ENCODE results near the gene HIPK2.

The HIPK2 gene

DNA sequence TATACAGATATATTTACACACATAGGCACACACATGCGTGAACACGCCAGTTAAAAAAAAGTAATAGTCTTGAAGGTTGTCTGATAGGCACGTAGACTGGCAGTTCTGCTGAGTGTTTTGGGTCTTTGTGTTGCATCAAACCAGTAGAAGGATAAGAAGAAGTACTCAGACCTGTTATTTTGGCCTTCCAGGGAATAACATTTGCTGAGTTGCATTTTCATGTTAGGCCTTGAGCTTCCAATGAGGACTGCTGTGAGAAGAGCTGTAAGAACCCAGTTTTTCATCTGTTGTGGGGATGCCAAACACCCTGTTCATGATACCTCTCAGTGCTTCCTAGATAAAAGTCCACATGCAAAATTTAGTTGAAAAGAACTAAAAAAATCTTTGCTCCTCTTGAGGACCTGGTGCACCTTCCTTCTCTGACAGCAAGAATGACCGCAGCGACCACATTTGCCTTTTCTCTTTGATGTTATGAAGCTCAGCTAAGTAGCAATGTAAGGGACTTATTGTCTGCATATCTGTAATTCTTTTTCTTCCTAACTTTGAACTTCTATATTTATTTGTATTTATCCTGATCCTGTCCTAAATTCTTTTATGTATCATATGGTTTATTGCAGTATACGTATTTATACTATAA lies 27.2 kb downstream of the HIPK2 start:
- Histone ChIP-seq H3K36me3 (ENCODE audit: control insufficient read depth, insufficient read depth, low read length, severe bottlenecking) (peaks cover 14% of the 10 kb centered on the region), H3K4me1 (ENCODE audit: control insufficient read depth, insufficient read depth, low read length) (peaks cover 37% of the 10 kb centered on the region), H3K27me3 (replicated peaks; ENCODE audit: control insufficient read depth, insufficient read depth, low read length) (no peaks in the 10 kb centered on the region), H3K4me3 (ENCODE audit: low read length) (no peak overlapping the region), H3K9ac (ENCODE audit: low read length) (no peak overlapping the region), H3K9me3 (ENCODE audit: control insufficient read depth, low read length) (no peaks in the 10 kb centered on the region)
- no peak for DNase-seq (ENCODE audit: low read depth)

DNA sequence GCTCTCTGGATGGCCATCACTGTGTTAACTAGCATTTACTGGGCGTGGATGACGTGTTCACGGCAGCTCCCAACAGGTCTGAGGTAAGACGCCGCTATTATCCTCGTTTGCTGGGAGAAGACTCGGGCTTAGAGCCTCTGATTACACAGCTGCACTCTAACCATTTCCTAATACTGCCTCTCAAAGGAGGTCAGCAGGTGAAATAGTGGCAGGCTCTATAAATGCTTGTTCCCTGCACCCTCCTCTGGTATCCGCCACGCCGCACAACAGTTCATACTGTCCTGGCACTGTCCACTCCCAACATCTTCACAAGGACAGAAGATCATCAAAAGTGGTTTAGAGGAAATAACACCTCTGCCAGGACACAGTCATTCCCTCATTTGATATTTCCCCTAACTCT lies 28.3 kb downstream of the HIPK2 start:
- Histone ChIP-seq H3K4me3 (ENCODE audit: low read length) (no peak overlapping the region), H3K27me3 (replicated peaks; ENCODE audit: control insufficient read depth, insufficient read depth, low read length) (no peaks in the 10 kb centered on the region), H3K9me3 (ENCODE audit: control insufficient read depth, low read length) (no peaks in the 10 kb centered on the region), H3K4me1 (ENCODE audit: control insufficient read depth, insufficient read depth, low read length) (peaks cover 46% of the 10 kb centered on the region), H3K36me3 (ENCODE audit: control insufficient read depth, insufficient read depth, low read length, severe bottlenecking) (peaks cover 9% of the 10 kb centered on the region), H3K9ac (ENCODE audit: low read length) (no peak overlapping the region)
- no peak for DNase-seq (ENCODE audit: low read depth)

DNA sequence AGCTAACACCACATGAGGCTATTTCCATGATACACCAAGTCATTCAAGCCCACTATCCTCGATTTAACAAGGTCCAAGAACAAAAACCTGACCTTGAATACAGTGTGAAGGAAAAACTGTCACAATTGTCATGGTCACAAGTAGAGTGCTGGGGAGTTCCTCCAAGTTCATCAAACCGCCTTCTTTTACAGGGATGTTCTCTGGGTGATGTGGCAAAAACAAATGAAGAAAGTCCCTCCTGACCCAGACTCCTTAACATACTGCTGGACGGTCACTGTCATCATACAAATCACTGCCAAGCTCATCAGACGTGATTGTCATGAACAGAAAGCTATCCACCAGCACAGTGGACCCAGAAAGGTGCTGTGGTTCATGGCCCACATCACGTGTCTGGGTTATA lies 28.9 kb downstream of the HIPK2 start:
- H3K4me1 ChIP-seq (ENCODE audit: control insufficient read depth, insufficient read depth, low read length) = peaks cover 49% of the 10 kb centered on the region
- peaks cover 5% of the 10 kb centered on the region for H3K36me3 ChIP-seq (ENCODE audit: control insufficient read depth, insufficient read depth, low read length, severe bottlenecking)
- no peak overlapping the region for H3K9ac ChIP-seq (ENCODE audit: low read length)
- no peaks in the 10 kb centered on the region for H3K27me3 ChIP-seq (replicated peaks; ENCODE audit: control insufficient read depth, insufficient read depth, low read length)
- H3K4me3 ChIP-seq (ENCODE audit: low read length) = no peak overlapping the region
- H3K9me3 ChIP-seq (ENCODE audit: control insufficient read depth, low read length) = no peaks in the 10 kb centered on the region
- DNase-seq (ENCODE audit: low read depth) = no peak

DNA sequence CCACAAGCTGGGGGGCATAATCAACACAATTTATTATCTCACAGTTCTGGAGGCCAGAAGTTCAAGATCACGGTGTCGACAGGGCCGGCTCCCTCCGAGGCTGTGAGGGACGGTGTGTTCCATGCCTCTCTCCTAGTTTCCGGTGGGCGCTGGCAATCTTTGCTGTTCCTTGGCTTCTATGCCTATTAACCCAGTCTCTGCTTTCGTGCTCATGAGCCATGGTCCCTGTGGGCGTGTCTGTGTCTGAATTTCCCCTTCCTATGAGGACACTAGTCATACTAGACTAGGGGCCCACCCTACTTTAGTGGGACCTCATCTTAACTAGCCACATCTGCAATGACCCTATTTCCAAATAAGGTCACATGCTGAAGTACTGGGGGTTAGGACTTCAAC lies 29.4 kb downstream of the HIPK2 start:
- Histone ChIP-seq H3K4me1 (ENCODE audit: control insufficient read depth, insufficient read depth, low read length) (peaks cover 49% of the 10 kb centered on the region), H3K27me3 (replicated peaks; ENCODE audit: control insufficient read depth, insufficient read depth, low read length) (no peaks in the 10 kb centered on the region), H3K9ac (ENCODE audit: low read length) (no peak overlapping the region), H3K9me3 (ENCODE audit: control insufficient read depth, low read length) (no peaks in the 10 kb centered on the region), H3K36me3 (ENCODE audit: control insufficient read depth, insufficient read depth, low read length, severe bottlenecking) (peaks cover 5% of the 10 kb centered on the region), H3K4me3 (ENCODE audit: low read length) (no peak overlapping the region)
- DNase-seq (ENCODE audit: low read depth) = no peak

DNA sequence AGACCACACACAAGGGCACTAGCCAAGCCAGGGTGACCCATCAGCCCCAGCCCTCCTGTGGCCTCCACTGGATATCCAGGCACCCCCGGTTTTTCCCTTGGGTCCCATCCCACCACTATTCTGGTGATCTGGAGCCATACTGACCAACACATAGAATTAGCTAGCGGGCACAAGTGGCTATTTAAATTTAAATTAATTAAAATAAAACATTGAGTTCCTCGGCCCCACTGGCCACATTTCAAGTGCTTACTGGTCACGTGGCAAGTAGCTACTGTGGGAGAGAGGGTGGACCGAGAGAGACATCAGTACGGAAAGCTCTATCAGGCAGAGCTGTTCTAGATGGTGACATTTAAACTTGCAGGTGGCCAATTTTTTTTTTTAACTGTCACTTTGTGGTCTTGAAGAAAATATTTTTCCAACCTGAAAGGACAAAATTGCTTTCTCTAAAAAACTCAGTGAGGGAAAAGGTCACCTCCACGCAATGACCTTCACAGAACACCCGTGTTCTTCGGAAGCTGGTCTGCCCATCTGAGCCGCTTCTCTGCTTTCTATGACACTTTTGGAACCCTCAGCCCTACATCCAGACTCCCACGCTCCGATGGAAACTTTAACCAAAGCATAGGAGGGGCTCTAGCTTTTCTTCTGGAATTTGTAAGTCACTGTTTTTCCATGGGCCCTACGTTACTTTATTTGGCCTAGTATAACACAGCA lies 30.0 kb downstream of the HIPK2 start:
- Histone ChIP-seq H3K4me3 (ENCODE audit: low read length) (no peak overlapping the region), H3K27me3 (replicated peaks; ENCODE audit: control insufficient read depth, insufficient read depth, low read length) (no peaks in the 10 kb centered on the region)
- DNase-seq (ENCODE audit: low read depth) = no peak

DNA sequence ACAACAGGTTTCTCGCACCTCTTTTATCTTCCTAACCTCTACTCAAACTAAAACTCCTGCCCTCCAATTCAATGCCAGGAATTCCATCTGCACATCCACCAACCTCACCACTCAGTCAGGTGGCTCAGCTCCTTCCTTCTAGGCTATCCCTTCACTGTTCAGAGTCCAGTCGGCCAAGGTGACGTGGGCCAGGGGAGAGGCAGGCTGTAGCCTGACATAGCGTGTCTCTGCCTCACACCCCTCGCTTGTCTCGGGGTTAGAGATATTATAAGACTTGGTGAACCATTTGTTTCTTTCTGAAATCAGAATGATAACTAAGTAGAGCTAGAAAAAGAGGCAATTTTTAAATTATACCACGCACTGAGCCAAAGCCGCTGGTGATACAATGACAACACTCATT lies 31.1 kb downstream of the HIPK2 start:
- Histone ChIP-seq H3K9me3 (ENCODE audit: control insufficient read depth, low read length) (no peaks in the 10 kb centered on the region), H3K9ac (ENCODE audit: low read length) (no peak overlapping the region), H3K27me3 (replicated peaks; ENCODE audit: control insufficient read depth, insufficient read depth, low read length) (no peaks in the 10 kb centered on the region), H3K36me3 (ENCODE audit: control insufficient read depth, insufficient read depth, low read length, severe bottlenecking) (peaks cover 9% of the 10 kb centered on the region), H3K4me3 (ENCODE audit: low read length) (no peak overlapping the region), H3K4me1 (ENCODE audit: control insufficient read depth, insufficient read depth, low read length) (peaks cover 49% of the 10 kb centered on the region)
- no peak for DNase-seq (ENCODE audit: low read depth)

More for the DNA sequence above, 30.0 kb downstream of the HIPK2 start:
- Histone ChIP-seq H3K9ac (ENCODE audit: low read length) (no peak overlapping the region), H3K36me3 (ENCODE audit: control insufficient read depth, insufficient read depth, low read length, severe bottlenecking) (peaks cover 5% of the 10 kb centered on the region), H3K9me3 (ENCODE audit: control insufficient read depth, low read length) (no peaks in the 10 kb centered on the region), H3K4me1 (ENCODE audit: control insufficient read depth, insufficient read depth, low read length) (peaks cover 49% of the 10 kb centered on the region)

DNA sequence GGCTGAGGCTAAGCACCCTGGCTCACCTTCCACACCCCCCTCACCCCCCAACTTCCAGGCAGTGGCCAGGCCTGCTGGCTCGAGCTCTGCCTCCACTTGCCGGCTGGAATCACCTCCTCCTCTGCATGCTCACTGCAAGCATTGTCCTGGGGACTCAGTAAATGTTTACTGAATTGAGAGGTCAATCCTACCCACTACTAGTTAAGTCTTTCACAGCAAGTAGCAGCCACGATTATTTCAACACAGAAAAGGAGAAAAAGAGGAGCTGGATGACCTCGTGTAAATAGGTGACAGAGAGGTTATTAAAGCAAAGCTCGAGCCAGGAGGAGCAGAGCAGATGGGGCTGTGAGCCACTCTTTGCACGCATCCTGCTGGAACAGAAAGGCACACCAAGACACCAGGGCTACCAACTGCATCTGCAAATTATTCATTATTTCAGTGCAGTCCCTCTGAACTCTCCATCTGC lies 32.1 kb downstream of the HIPK2 start:
- DNase-seq (ENCODE audit: low read depth) = no peak
- Histone ChIP-seq H3K4me1 (ENCODE audit: control insufficient read depth, insufficient read depth, low read length) (peaks cover 54% of the 10 kb centered on the region), H3K36me3 (ENCODE audit: control insufficient read depth, insufficient read depth, low read length, severe bottlenecking) (peaks cover 14% of the 10 kb centered on the region), H3K9me3 (ENCODE audit: control insufficient read depth, low read length) (no peaks in the 10 kb centered on the region), H3K4me3 (ENCODE audit: low read length) (no peak overlapping the region), H3K9ac (ENCODE audit: low read length) (peak overlapping the region; percentile 28), H3K27me3 (replicated peaks; ENCODE audit: control insufficient read depth, insufficient read depth, low read length) (no peaks in the 10 kb centered on the region)

DNA sequence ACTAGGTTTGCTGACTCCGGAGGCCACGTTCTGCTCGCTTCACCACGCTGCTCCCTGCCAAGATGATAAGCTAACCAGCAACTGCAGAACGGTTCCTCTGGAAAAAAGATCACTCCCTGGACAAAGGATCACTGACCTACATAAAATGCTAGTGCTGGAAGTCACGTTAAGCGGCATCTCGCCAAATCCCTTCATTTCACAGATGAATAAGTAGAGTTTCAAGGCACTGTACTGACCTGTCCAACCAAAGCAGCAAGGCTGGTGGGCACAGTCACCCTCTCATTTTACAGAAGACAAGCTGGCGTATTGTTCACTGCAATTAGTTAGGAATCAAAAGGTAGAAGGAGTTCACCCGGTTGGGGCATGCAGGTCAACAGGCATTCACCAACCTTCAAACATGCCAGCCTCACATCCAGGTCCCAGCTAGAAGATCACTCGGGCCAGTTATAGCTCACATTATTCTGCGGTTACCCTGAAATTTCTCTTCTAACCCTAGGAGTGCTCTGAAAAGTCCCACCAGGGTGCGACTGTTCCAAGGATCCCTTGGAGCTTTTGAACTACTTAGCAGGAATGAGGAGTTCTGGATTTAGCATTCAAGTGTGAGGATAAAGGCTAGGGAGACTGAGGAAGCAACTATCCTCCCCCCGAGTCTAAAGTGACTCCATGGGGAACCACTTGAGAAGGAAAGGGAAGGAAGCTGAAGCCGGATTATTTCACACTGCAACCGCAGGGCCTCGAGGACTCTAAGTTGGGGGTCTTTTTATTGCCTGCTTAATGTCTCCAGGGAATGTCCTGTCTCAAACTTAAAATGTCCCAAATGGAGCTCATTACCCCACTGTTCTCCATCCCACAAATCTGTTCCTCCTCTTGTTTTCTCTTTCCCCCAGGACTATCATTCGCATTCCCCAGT lies 32.8 kb downstream of the HIPK2 start:
- Histone ChIP-seq H3K36me3 (ENCODE audit: control insufficient read depth, insufficient read depth, low read length, severe bottlenecking) (peaks cover 14% of the 10 kb centered on the region), H3K4me1 (ENCODE audit: control insufficient read depth, insufficient read depth, low read length) (peaks cover 60% of the 10 kb centered on the region), H3K9ac (ENCODE audit: low read length) (peak overlapping the region; percentile 28), H3K27me3 (replicated peaks; ENCODE audit: control insufficient read depth, insufficient read depth, low read length) (no peaks in the 10 kb centered on the region), H3K9me3 (ENCODE audit: control insufficient read depth, low read length) (no peaks in the 10 kb centered on the region), H3K4me3 (ENCODE audit: low read length) (no peak overlapping the region)
- DNase-seq (ENCODE audit: low read depth) = no peak

DNA sequence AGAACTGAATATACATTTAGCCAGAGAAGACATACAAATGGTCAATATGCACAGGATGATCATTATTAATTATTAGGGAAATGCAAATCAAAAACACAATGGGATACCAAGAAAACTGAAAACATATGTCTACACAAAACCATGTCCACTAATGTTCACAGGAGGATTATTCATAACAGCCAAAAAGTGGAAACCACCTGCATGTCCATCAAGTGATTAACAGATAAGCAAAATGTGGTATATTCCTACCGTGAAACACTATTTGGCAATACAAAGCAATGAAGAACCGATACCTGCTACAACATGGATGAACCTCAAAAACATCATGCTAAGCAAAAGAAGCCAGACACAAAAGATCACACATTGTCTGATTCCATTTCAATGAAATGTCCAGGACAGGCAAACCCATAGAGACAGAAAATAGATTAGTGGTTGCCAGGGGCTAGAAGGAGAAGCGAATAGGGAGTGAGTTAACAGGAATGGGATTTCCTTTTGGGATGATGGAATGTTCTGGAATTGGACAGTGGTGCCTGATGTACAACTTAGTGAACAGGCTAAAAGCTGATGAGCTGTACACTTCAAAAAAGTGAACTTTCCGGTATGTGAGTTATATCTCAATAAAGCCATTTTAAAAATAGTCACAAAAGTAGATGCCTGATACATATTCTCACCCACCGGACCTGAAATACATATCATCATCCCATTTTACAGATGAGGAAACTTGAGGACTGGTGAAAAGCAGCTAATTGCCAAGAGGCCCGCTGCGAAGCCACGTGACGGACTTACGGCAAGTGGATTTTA lies 33.6 kb downstream of the HIPK2 start:
- H3K9ac ChIP-seq (ENCODE audit: low read length) = no peak overlapping the region
- peaks cover 14% of the 10 kb centered on the region for H3K36me3 ChIP-seq (ENCODE audit: control insufficient read depth, insufficient read depth, low read length, severe bottlenecking)
- no peak for DNase-seq (ENCODE audit: low read depth)
- no peaks in the 10 kb centered on the region for H3K27me3 ChIP-seq (replicated peaks; ENCODE audit: control insufficient read depth, insufficient read depth, low read length)
- no peaks in the 10 kb centered on the region for H3K9me3 ChIP-seq (ENCODE audit: control insufficient read depth, low read length)
- H3K4me3 ChIP-seq (ENCODE audit: low read length) = no peak overlapping the region
- peaks cover 64% of the 10 kb centered on the region for H3K4me1 ChIP-seq (ENCODE audit: control insufficient read depth, insufficient read depth, low read length)

DNA sequence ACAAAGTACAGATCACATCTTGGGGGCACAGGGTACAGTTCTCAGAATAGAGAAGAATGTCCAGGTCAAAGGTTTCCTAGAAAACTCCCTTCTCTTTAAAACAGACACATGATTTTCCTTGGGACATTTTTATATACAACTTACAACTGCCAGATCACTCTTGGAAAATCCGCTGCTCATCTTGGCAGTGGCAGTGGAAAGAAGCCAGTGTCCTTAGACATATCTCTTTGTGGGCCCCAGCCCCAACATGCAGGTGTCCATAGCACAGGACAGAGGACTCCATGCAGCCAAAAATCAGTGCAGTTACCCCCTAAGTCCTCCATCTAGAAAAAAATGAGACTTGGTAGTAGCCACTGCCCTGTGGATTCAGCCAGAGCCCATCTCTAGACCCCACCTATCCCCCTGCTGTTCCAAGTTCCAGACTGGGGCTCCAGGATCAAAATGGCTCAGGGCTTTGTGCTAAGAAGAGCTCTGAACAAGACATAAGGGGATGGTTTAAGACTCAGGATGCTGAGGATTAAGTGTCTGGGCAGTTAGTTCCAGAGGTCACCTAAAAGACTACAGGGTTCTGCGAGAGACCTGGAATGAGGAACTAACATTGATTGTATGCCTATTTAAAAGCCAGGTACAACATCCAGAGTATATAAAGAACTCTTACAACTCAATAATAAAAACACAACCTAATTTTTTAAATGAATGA lies 34.4 kb downstream of the HIPK2 start:
- Histone ChIP-seq H3K36me3 (ENCODE audit: control insufficient read depth, insufficient read depth, low read length, severe bottlenecking) (peaks cover 14% of the 10 kb centered on the region), H3K4me3 (ENCODE audit: low read length) (no peak overlapping the region), H3K9me3 (ENCODE audit: control insufficient read depth, low read length) (no peaks in the 10 kb centered on the region), H3K9ac (ENCODE audit: low read length) (no peak overlapping the region), H3K27me3 (replicated peaks; ENCODE audit: control insufficient read depth, insufficient read depth, low read length) (no peaks in the 10 kb centered on the region), H3K4me1 (ENCODE audit: control insufficient read depth, insufficient read depth, low read length) (peaks cover 61% of the 10 kb centered on the region)
- DNase-seq (ENCODE audit: low read depth) = no peak
